Hindlimb muscle (tissue), 1 donor: ENCODE results near the gene MCMBP. TPM values are rescaled to one million over a fixed set of nuclear protein-coding genes. Genes with fewer than 3 reads are reported as not detected.
"Not testable (repeated sequence)": the region's sequence is repeated elsewhere in the genome, so short reads cannot be mapped to it uniquely, and the experiment has no call there.

Source experiments
- DNase-seq: peaks from one replicate; pipeline ENCODE4 v3.0.0-alpha.2; 2013
- polyA plus RNA-seq: library from polyadenylated mRNA; unstranded; fragments of 120-200 nt; gene quantifications from one replicate; pipeline ENCODE4 v1.2.1, GENCODE V29; 2013; ENCODE audit not compliant: insufficient read length

The MCMBP gene
- polyA plus RNA-seq, 1 donor, result 35.8 TPM

DNA sequence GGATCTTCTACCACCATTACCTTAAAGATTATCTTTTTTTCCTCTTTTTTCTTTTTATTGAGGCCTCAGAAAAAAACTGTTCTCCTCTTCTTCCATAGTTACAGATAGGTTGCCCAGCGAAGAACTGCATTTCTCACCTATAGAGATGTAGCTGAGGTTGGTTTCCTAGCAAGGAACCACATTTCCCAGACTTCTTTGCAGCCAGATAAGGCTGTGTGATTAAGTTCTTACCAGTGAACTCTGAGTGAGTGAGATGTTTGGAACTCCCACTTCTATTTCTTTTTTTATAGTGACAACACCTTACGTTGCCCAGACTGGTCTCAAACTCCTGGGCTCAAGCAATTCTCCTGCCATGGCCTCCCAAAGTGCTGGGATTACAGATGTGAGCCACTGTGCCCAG lies 5.9 kb upstream of the MCMBP start:
- no peak for DNase-seq

- DNase-seq, result peak; percentile 96
These were observed 428 bp upstream of the MCMBP start for GRCh38 chr10:119872860-119873681.

GRCh38 chr10:119871881-119872609 lies 598 bp downstream of the MCMBP start:
- no peak for DNase-seq

GRCh38 chr10:119869398-119869797 lies 3.2 kb downstream of the MCMBP start:
- not testable (repeated sequence) for DNase-seq

- no peak for DNase-seq
These were observed 5.3 kb downstream of the MCMBP start for GRCh38 chr10:119867317-119867716.

GRCh38 chr10:119865699-119866240 lies 6.9 kb downstream of the MCMBP start:
- DNase-seq, result no peak

DNA sequence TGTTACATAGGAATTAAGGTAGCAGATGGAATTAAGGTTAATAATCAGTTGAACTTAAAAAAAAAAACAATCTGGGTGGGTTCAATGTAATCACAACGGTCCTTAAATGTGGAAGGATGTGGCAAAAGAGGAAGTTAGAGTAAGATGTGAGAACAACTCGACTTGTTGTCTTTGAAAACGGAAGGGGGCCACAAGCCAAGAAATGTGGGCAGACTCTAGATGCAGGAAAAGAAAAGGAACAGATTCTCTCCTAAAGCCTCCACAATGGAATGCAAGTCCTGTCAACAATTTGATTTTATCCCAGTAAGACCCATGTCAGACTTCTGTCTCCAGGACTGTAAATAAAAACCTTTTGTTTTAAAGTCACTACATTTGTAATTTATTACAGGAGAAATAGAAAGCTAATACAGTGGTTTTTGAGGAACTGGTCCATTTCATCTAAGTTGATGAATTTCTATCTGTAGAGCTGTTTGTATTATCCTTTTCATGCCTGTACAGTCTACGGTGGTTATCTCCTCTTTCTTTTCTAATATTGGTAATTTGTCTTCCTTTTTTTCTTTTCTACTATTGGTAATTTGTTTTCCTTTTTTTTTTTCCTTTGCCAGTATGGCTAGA lies 8.6 kb downstream of the MCMBP start:
- no peak for DNase-seq

DNA sequence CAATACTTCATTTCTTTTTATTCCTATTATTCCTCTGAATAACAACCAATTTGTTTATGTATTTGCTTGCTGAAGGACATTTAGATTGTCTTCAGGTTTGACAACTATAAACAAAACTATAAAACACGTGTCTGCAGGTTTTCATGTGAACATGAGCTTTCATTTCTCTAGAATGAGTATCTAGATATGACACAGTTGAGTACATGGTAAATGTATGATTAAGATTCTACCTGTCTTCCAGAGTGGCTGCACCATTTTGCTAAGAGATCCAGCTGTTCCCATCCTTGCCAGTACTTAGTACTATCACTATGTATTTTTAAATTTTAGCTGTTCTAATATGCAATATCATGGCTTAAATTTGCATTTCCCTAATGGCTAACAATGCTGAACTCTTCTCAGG lies 10.1 kb downstream of the MCMBP start:
- DNase-seq, result no peak

DNA sequence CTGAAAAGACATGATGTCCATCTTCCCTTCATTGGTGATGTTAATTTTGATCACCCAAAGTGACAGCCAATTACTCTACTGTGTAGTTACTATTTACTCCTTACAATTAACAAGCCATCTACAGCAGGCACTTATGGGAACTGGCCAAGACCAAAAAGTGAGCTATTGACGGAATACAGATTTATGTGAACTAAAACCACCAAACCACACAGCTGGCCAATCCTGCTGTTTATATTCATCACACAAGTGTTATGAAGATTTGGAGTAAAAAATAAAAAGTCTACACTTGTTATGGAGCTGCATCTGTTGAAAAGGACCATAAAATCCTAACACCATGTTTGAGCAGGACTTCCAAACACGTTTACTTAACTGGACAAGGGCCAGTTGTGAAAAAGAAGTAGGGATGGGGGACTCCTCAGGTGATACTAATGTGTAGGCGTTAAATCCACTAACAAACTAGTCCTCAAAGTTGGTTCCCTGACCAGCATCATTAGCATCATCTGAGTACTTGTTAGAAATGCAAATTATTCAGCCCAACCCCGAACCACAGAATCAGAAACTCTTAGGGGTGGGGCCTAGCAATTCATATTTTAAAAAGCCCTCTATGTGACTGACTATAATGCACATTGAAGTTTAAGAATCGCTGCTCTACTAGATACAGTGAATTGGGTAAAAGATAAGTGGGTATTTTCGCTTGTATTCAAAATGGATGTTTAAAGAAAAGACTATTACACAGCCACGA lies 11.6 kb downstream of the MCMBP start:
- DNase-seq, result no peak

DNA sequence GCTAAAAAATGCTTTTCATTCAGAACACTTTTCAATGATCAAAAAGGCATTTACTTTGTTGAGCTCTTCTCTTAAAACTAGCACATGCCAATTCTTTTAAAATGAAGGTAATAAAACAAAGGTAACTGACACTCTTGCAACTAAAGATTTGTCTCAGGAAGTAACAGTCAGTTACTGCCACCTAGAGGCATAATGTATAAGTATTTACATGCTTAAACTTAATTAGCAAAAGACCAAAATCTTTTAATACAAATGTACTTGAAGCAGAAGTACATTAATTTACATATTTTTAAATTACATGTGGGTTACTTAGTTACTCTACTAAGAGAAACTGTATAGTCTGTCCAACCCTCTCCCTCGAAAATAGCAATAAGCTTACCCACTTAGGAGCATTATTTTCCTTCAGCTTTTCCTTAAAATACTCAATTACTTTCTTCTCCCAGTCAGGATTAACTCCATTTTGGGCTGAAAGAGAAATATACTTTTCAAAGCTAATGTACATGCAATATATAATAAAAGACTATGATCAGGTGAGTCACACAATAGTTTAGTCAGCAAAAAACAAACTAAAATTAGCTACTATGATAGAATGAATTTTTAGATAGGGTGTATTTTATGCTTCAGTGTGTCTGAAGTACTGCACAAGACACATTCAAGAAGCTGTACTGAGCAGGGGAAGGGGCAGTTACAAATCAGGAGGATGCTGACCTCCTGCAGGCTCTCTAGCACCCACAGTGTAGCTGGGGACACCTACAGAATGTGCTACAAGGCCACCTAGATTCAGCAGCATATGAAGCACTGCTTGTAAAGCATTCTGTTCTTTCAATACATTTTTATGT lies 13.0 kb downstream of the MCMBP start:
- peak; percentile 15 for DNase-seq

- DNase-seq, result no peak
These were observed 14.6 kb downstream of the MCMBP start for GRCh38 chr10:119858063-119858462.

- no peak for DNase-seq
These were observed 19.1 kb downstream of the MCMBP start for GRCh38 chr10:119853574-119853973.

DNA sequence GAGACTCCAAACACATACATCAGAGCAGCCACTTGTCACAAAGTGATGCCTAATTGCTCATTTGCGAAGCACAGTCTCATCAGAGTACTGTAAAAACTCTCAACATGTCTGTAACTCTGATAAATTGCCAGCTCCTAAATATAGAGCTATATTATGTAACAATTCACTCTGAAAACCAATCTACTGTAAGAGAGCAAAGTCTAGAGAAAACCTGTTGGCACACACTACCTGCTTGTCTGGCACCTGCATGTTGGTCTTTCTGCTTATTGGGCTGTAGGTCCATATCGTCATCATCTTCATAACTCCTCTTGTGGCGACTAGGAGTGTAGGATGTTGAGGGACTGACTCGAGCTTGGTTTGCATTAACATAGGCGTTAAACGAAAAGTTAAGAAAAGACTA lies 19.8 kb downstream of the MCMBP start:
- DNase-seq, result no peak

GRCh38 chr10:119852277-119852676 lies 20.4 kb downstream of the MCMBP start:
- no peak for DNase-seq

DNA sequence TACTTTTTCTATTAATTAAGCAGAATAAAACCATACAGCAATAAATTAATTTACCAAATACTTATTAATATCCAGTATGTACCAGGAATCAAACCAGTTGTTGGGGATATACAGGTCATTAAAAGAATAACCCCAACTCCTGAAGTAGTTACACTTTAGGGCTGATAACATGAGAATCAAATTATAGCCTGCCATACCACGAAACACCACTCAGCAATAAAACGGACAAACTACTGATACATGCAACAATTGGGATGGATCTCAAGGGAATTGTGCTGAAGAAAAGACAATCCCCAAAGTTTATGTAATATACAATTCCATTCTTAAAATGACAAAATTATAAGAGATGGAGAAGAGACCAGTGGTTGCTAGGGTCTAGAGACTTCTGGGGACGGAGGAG lies 22.7 kb downstream of the MCMBP start:
- no peak for DNase-seq

DNA sequence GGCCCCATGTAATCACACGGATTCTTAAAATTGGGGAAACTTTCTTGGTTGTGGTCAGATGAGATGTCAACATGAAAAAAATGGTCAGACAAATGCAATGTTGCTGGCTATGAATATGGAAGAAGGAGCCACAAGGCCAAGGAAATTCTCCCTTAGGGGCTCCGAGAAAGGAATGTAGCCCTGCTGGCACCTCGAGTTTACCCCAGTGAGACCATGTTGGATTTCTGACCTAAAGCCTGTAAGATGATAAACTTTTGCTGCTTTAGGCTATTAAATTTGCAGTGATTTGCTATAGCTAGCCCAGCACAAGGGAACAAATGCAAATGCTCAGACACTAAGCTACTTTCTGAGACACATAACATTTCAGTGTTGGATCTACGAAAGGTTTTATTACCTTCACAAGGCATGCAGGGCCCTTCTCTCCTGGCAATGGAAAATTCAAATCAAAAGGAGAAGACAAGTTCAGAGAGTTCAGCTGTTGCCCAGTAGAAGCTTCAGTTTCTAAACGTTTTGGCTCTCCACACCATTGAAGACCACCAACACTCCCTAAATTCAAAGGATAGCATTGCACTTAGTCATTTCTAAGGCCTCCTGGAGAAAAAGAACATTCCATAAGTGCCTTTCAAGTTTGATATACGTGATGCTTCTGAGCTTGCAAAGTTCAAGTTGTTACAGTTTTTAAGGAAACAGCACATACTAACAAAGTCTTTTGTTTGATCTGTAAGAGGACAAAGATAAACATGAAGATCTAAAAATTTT lies 23.4 kb downstream of the MCMBP start:
- DNase-seq, result no peak

GRCh38 chr10:119845656-119846055 lies 27.0 kb downstream of the MCMBP start:
- no peak for DNase-seq

- no peak for DNase-seq
These were observed 38.5 kb downstream of the MCMBP start for GRCh38 chr10:119834188-119834587.

DNA sequence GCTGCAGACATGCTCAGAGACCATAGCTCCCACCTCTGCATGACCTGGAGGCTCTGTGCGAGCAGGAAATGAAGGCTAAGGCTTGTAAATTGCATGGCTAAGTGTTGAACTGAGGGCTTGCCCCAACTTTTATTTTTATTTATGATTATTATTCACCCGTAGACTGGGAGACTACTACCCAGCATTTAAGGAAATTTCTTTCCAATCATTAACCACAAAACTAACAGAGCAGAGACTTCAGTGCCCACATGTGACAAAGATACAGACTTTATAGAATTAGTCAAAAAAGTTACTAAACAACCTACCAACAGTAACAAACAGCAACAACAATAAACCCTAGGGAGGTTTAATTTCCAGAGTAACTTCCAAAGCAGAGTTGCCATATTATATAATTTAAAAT lies 39.7 kb downstream of the MCMBP start:
- DNase-seq, result no peak

DNA sequence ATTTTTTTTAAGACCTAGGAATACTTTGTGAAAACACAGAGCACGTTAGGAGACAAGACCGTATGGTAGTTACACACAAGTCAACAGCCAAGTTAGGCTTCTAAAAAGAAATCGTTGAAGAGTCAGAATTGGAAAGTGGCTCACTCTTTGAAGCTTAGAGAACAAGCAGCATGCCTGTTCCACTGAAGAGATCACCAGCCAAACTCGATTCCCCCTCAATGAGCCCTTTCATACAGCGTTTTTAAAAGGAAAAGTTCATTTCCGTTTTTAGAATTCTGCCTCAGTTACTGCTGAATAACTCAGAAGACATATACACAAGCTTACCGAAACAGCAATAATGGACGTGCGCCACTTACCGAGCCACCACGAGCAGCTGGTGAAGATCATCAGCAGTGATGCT lies 41.0 kb downstream of the MCMBP start:
- no peak for DNase-seq

- DNase-seq, result no peak
These were observed 41.8 kb downstream of the MCMBP start for GRCh38 chr10:119830851-119831250.
